C4-2B (cell line): Measurements from ENCODE around the gene IFT57.
"Not testable (repeated sequence)": the region's sequence is repeated elsewhere in the genome, so short reads cannot be mapped to it uniquely, and the experiment has no call there.

ENCODE experiments used
- H3K27ac ChIP-seq: fragments of 450-650 bp; 2 replicates; pipeline ENCODE4 v1.5.1; 2017
- ZFX ChIP-seq: fragments of 450-650 bp; IDR thresholded peaks from 2 replicates; pipeline ENCODE4 v1.6.1; 2017
- TF ChIP-seq, protein P1 (sequence below): fragments of 450-650 bp; conservative IDR thresholded peaks from 2 replicates; pipeline ENCODE4 v1.5.1; 2017; ENCODE audit warnings: mild to moderate bottlenecking

The IFT57 gene

DNA sequence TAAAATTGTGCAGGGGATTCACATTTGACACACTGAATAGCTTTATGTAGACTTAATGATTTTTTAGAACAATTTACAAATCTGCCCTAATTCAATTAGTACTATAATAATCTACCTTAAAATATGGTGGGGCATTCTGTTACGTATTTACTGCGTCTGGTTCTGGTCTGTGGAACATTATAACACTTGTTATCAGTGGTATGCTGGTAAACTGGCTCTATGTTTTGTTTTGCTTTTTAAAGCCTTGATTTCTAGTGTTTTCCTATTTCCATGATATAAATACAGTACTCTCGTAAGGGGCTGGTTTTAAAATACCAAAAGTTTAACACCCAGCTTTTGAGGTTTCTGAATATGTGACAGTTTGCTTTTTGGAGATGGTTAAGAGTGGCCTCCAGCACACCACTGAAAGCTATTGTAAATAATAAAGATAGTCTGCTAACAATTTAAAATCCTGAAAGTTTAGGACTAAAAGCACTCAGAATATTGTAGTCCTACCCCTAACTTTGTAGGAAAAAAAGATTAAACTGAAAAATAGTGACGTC is 65.8 kb downstream of the IFT57 start:
- no peak for TF ChIP-seq ZFX
- TF ChIP-seq, protein P1, sequence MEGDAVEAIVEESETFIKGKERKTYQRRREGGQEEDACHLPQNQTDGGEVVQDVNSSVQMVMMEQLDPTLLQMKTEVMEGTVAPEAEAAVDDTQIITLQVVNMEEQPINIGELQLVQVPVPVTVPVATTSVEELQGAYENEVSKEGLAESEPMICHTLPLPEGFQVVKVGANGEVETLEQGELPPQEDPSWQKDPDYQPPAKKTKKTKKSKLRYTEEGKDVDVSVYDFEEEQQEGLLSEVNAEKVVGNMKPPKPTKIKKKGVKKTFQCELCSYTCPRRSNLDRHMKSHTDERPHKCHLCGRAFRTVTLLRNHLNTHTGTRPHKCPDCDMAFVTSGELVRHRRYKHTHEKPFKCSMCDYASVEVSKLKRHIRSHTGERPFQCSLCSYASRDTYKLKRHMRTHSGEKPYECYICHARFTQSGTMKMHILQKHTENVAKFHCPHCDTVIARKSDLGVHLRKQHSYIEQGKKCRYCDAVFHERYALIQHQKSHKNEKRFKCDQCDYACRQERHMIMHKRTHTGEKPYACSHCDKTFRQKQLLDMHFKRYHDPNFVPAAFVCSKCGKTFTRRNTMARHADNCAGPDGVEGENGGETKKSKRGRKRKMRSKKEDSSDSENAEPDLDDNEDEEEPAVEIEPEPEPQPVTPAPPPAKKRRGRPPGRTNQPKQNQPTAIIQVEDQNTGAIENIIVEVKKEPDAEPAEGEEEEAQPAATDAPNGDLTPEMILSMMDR: no peak
- no peak overlapping the region for H3K27ac ChIP-seq

DNA sequence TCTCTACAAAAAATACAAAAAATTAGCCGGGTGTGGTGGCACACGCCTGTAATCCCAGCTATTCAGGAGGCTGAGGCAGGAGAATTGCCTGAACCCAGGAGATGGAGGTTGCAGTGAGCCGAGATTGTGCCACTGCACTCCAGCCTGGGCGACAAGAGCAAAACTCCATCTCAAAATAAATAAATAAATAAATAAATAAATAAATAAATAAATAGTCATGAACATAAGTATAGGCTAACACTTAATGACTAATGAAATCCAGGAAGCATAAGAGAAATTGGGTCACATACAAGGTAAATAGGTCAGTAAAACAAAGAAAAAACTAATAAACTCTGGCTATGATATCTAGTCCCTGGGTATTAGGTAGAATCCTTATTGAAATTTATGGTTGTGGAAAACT is 66.6 kb downstream of the IFT57 start:
- H3K27ac ChIP-seq: not testable (repeated sequence)

GRCh38 chr3:108153451-108153981 is 68.7 kb downstream of the IFT57 start:
- TF ChIP-seq ZFX: no peak
- TF ChIP-seq, protein P1: peak; percentile 61
- H3K27ac ChIP-seq: no peak overlapping the region

GRCh38 chr3:108152274-108152673 is 70.0 kb downstream of the IFT57 start:
- no peak for TF ChIP-seq ZFX
- TF ChIP-seq, protein P1: no peak
- H3K27ac ChIP-seq: no peak overlapping the region

DNA sequence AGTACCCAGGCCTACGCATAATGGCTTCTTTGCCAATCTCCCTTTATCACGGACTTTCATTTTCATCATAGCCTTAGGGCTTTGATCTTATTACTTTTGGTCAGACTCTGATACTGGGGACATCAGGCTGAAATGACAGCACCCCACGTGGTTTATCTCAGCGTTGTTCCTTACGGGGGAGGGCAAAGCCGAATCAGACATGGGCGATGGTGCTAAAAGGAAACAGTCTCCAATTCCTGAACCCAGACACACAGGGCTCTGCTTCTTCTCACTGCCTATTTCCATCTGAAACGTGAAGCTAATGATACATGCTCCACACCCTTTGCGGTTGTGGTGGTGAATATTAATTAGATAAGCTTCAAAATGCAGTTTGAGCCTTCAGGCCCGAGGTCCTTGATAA is 72.0 kb downstream of the IFT57 start:
- no peak overlapping the region for H3K27ac ChIP-seq
- TF ChIP-seq, protein P1: no peak

GRCh38 chr3:108146139-108146538 is 76.1 kb downstream of the IFT57 start:
- TF ChIP-seq, protein P1: no peak
- no peak for TF ChIP-seq ZFX

DNA sequence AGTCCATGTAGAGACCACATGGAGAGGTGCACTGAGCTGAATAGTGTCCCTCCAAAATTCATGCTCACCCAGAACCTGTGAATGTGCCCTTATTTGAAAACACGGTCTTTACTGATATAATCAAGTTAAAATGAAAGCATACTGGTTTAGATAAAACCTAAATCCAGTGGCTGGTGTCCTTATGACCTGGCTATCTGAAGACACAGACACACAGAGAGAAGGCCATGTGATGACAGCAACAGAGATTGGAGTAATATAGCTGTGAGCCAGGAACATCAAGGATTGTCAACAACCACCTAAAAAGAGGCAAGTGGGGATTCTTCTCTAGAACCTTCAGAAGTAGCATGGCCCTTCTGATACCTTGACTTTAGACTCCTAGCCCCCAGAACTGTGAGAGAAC is 76.6 kb downstream of the IFT57 start:
- no peak for TF ChIP-seq ZFX
- TF ChIP-seq, protein P1: no peak
- H3K27ac ChIP-seq: no peak overlapping the region

More at GRCh38 chr3:108146139-108146538, 76.1 kb downstream of the IFT57 start:
- no peak overlapping the region for H3K27ac ChIP-seq

DNA sequence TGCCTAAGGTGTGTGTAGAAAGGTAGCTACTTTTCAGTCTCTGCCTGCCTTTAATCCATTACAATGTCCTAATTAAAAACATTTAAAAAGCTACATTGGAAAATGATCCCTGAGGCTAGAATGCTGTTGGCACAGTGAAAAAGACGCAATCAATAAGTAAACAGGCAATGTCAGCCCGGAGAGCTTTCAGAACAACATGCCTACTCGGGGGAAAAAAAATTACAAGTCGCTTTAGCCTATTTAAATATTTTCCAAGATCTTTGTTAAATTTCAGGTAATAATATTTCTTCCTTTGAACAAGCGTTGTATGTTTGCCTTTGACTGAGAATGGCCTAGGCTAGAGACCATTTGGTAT is 84.8 kb downstream of the IFT57 start:
- H3K27ac ChIP-seq: no peak overlapping the region
- TF ChIP-seq, protein P1: no peak
- TF ChIP-seq ZFX: no peak
